Measurements from ENCODE around the gene PTPRM. TPM values are rescaled to one million over a fixed set of nuclear protein-coding genes. Genes with fewer than 3 reads are reported as not detected.

PTPRM gene
- total and polyA plus RNA-seq, 2 of the 4 experiments (the other 2 are of a cell fraction): 28.3 to 51.2 TPM

DNA sequence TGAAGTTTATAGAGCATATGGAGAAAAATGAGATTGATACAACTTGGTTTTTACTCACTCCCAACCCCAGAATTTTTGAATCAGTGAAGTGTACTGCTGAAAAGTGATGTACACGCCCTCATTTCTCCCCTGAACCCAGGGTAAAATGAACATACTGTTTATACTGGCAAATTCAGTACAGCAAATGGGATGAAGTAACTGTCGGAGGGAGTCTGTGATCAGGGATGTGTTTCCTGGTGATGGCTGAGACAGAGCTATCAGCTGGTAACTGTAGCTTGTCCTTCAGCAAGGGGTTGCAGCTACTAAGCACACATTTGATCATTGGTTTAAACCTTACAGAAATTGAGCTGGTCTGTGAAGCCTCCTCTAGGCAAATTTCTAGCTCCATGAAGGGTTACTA is 191.6 kb downstream of the PTPRM start:
- CTCF ChIA-PET: no interaction called here
- Histone ChIP-seq H3K18ac (ENCODE audit: low read depth, low read length) (no peak overlapping the region), H2AK9ac (replicated peaks; ENCODE audit: low read depth, low read length, poor library complexity) (no peak overlapping the region), H3K4me1 (ENCODE audit: control insufficient read depth, insufficient read depth, low read length) (peaks cover 9% of the 10 kb centered on the region), H2BK15ac (ENCODE audit: low read depth, low read length) (no peak overlapping the region), H4K20me1 (ENCODE audit: insufficient read depth, low read length) (peaks cover 10% of the 10 kb centered on the region), H2AK5ac (ENCODE audit: low read depth, low read length) (no peak overlapping the region), H3K27ac (ENCODE audit: insufficient read depth, low read length) (no peak overlapping the region), H4K8ac (ENCODE audit: low read depth in 2 of 2, low read length in 2 of 2) (no peak overlapping the region), H3K4ac (ENCODE audit: low read depth, low read length) (no peak overlapping the region), H2AFZ (replicated peaks; ENCODE audit: low read length, poor library complexity) (no peak overlapping the region), H2BK20ac (ENCODE audit: low read depth, low read length) (no peak overlapping the region), H2BK120ac (ENCODE audit: low read depth, low read length) (no peak overlapping the region), H3K23ac (ENCODE audit: low read depth, low read length) (no peak overlapping the region), H3K9ac (ENCODE audit: low read depth, low read length) (no peak overlapping the region), H3K56ac (ENCODE audit: extremely low read depth, insufficient read depth, low read length) (no peak overlapping the region), H3K4me2 (ENCODE audit: low read depth, low read length) (no peak overlapping the region), H4K91ac (ENCODE audit: insufficient read depth, low read depth, low read length) (no peak overlapping the region), H3K79me1 (ENCODE audit: low read depth in 1 of 2, low read length in 2 of 2) (peaks cover 7 to 11% of the 10 kb centered on the region in 2 experiments; a peak in 3 of 4 replicates), H4K5ac (ENCODE audit: low read depth, low read length) (no peak overlapping the region), H2BK5ac (ENCODE audit: low read depth, low read length, poor library complexity, severe bottlenecking) (no peak overlapping the region), H3K9me3 (ENCODE audit: control insufficient read depth, insufficient read depth, low read length) (no peaks in the 10 kb centered on the region), H3K27me3 (ENCODE audit: control insufficient read depth, insufficient read depth, low read length) (no peaks in the 10 kb centered on the region), H3K4me3 (ENCODE audit: insufficient read depth, low read depth, low read length) (no peak overlapping the region), H3K9me1 (ENCODE audit: insufficient read depth, low read length) (peaks cover 10% of the 10 kb centered on the region; the same call in 1 of the 2 replicates), H3K36me3 (ENCODE audit: control insufficient read depth, insufficient read depth, low read length) (no peaks in the 10 kb centered on the region), H3K14ac (replicated peaks; ENCODE audit: low read depth, low read length) (no peak overlapping the region)
- BruUV-seq (replicated peaks): no TSS peak
- TF ChIP-seq FOS (IDR thresholded peaks at IDR 0.05; ENCODE audit: low read depth, low read length) (no peak), RCOR1 (IDR thresholded peaks at IDR 0.05; ENCODE audit: insufficient replicate concordance, low read length) (no peak), CHD1 (IDR thresholded peaks at IDR 0.05; ENCODE audit: low read depth, low read length) (no peak), RFX5 (IDR thresholded peaks at IDR 0.05; ENCODE audit: low read depth, low read length) (no peak), SMC3 (IDR thresholded peaks at IDR 0.05; ENCODE audit: low read depth, low read length) (no peak), RAD21 (IDR thresholded peaks at IDR 0.05; ENCODE audit: low read length) (no peak), MXI1 (IDR thresholded peaks at IDR 0.05; ENCODE audit: borderline replicate concordance, low read depth, low read length) (no peak), NFE2L2 (IDR thresholded peaks at IDR 0.05; ENCODE audit: low read depth, low read length) (no peak), POLR2A (IDR thresholded peaks at IDR 0.05; ENCODE audit: low read depth, low read length) (no peak), MAZ (IDR thresholded peaks at IDR 0.05; ENCODE audit: borderline replicate concordance, low read depth, low read length) (no peak), CEBPB (IDR thresholded peaks at IDR 0.05; ENCODE audit: low read depth, low read length) (no peak), BHLHE40 (IDR thresholded peaks at IDR 0.05; ENCODE audit: low read depth, low read length) (no peak), MAFK (IDR thresholded peaks at IDR 0.05; ENCODE audit: low read depth, low read length) (no peak)
- TF ChIP-seq, protein P1, sequence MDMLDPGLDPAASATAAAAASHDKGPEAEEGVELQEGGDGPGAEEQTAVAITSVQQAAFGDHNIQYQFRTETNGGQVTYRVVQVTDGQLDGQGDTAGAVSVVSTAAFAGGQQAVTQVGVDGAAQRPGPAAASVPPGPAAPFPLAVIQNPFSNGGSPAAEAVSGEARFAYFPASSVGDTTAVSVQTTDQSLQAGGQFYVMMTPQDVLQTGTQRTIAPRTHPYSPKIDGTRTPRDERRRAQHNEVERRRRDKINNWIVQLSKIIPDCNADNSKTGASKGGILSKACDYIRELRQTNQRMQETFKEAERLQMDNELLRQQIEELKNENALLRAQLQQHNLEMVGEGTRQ (IDR thresholded peaks at IDR 0.05; ENCODE audit: low read depth, low read length): no peak
- TF ChIP-seq, protein P2, sequence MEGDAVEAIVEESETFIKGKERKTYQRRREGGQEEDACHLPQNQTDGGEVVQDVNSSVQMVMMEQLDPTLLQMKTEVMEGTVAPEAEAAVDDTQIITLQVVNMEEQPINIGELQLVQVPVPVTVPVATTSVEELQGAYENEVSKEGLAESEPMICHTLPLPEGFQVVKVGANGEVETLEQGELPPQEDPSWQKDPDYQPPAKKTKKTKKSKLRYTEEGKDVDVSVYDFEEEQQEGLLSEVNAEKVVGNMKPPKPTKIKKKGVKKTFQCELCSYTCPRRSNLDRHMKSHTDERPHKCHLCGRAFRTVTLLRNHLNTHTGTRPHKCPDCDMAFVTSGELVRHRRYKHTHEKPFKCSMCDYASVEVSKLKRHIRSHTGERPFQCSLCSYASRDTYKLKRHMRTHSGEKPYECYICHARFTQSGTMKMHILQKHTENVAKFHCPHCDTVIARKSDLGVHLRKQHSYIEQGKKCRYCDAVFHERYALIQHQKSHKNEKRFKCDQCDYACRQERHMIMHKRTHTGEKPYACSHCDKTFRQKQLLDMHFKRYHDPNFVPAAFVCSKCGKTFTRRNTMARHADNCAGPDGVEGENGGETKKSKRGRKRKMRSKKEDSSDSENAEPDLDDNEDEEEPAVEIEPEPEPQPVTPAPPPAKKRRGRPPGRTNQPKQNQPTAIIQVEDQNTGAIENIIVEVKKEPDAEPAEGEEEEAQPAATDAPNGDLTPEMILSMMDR (conservative IDR thresholded peaks at IDR 0.05; ENCODE audit: low read depth, low read length): no peak
- TF ChIP-seq, protein P3, sequence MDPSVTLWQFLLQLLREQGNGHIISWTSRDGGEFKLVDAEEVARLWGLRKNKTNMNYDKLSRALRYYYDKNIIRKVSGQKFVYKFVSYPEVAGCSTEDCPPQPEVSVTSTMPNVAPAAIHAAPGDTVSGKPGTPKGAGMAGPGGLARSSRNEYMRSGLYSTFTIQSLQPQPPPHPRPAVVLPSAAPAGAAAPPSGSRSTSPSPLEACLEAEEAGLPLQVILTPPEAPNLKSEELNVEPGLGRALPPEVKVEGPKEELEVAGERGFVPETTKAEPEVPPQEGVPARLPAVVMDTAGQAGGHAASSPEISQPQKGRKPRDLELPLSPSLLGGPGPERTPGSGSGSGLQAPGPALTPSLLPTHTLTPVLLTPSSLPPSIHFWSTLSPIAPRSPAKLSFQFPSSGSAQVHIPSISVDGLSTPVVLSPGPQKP (IDR thresholded peaks at IDR 0.05; ENCODE audit: borderline replicate concordance, low read depth, low read length): no peak
- DNase-seq (no peak), ATAC-seq (ENCODE audit: low read depth) (no peak)
- in situ Hi-C loops (cut with MboI; ENCODE audit: low sequenced_read_pairs): no loop called here
- dilution Hi-C loops (cut with HindIII; ENCODE audit: low sequenced_read_pairs, unreplicated experiment): no loop called here
- POLR2A ChIA-PET (ENCODE audit: unreplicated experiment): no interaction called here
- intact Hi-C loops (cut with micrococcal nuclease): no loop called here
- no CpG with 5 or more reads among the region's 2 CpGs for WGBS, 2 experiments (ENCODE audit: extremely low coverage in 2 of 2, insufficient read length in 1 of 2)
